ENCODE results near the gene PRKAR1B. TPM values are rescaled to one million over a fixed set of nuclear protein-coding genes. Genes with fewer than 3 reads are reported as not detected.

The PRKAR1B gene
- total and polyA plus RNA-seq, 8 donors: 4.5 to 45.8 (median 11.1) TPM

DNA sequence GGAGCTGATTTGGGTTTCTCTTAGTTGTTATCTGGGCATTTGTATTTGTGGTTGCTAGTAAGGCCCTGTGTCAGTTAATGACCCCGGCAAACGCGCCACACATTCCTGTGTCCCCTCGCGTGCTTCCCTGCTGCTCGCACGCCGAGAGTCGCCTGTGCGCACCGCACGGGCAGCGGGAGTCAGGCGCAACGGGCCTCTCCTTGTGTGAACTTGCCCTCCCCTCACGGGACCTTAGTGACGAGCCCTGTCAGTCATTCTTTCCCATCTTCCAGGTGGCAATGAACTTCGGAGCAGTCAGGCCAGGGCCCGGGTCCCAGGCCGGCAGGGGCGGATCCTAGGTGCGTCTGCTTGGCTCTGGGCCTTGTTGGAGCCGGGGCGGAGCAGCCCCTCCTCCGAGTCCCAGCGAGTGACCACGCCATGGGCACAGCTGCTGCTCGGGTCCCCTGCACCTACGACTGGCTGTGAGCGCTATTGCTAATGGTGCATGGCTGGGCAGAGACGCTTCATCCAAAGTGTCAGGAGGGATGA is 12.4 kb upstream of the PRKAR1B start:
- peaks cover 0 to 5% (median 2%) of the 10 kb centered on the region in 4 donors for H3K9me3 ChIP-seq
- intact Hi-C loops (cut with DNase I; ENCODE audit: low total_unique reads): no loop called here
- WGBS, 5 donors: 92 to 97% (median 95%) methylated on average over 29 to 31 of the region's 31 CpGs
- H3K27me3 ChIP-seq: no peaks in the 10 kb centered on the region
- H3K27ac ChIP-seq: no peak overlapping the region
- no peak for DNase-seq
- no peak overlapping the region for H3K4me3 ChIP-seq
- TF ChIP-seq EP300 (IDR thresholded peaks at IDR 0.05) (no peak), POLR2A (IDR thresholded peaks at IDR 0.05) (no peak)
- TF ChIP-seq, protein P1, sequence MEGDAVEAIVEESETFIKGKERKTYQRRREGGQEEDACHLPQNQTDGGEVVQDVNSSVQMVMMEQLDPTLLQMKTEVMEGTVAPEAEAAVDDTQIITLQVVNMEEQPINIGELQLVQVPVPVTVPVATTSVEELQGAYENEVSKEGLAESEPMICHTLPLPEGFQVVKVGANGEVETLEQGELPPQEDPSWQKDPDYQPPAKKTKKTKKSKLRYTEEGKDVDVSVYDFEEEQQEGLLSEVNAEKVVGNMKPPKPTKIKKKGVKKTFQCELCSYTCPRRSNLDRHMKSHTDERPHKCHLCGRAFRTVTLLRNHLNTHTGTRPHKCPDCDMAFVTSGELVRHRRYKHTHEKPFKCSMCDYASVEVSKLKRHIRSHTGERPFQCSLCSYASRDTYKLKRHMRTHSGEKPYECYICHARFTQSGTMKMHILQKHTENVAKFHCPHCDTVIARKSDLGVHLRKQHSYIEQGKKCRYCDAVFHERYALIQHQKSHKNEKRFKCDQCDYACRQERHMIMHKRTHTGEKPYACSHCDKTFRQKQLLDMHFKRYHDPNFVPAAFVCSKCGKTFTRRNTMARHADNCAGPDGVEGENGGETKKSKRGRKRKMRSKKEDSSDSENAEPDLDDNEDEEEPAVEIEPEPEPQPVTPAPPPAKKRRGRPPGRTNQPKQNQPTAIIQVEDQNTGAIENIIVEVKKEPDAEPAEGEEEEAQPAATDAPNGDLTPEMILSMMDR (IDR thresholded peaks at IDR 0.05): no peak
- H3K4me1 ChIP-seq: no peaks in the 10 kb centered on the region
- H3K36me3 ChIP-seq: peaks cover 17 to 51% (median 43%) of the 10 kb centered on the region in 4 donors

DNA sequence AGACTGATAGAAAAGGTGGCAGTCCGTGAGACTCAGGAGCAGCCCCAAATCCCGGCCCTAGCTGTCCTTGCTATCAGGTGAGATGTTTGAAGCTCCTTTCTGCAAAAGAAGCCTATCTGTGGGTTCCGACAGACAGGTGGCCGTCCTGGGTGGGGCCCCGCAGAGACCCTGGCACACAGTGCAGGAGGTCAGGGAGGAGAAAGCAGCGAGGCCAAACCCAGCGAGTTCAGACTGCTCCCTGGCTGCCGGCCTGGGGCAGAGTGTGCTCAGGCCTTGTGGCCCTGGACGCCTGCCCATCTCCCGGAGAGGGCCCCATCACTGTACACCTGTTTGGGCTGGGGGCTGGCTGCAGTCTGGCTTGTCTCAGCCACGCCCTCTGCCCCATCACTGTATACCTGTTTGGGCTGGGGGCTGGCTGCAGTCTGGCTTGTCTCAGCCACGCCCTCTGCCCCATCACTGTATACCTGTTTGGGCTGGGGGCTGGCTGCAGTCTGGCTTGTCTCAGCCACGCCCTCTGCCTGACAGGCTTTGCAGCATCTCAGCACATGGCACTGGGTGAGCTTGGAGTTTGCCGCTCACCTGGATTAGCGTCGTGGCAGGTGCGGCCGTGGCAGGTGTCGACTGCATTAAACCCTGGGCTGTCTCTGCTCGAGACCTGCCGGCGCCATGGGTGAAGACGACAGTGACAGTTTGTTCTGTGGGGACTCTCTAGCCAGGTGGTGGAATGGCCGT is 11.8 kb upstream of the PRKAR1B start:
- 71 to 88% (median 81%) methylated on average over 17 to 24 of the region's 24 CpGs for WGBS, 5 donors

DNA sequence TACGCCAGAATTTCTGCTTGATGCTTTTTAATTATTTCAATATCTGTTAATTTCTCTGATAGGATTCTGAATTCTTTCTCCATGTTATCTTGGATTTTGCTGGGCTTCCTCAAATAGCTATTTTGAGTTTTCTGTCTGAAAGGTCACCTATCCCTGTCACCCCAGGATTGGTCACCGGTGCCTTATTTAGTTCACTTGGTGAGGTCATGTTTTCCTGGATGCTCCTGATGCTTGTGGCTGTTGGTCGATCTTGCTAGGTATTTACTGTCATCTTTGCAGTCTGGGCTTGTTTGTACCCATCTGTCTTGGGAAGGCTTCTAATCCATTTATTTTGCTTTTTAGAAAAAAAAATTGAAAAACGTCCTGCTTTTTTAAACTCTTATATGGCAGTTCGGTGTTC is 11.2 kb upstream of the PRKAR1B start:
- TF ChIP-seq EP300 (IDR thresholded peaks at IDR 0.05) (no peak), POLR2AphosphoS5 (IDR thresholded peaks at IDR 0.05) (no peak), POLR2A (IDR thresholded peaks at IDR 0.05) (no peak)
- TF ChIP-seq, protein P1 (IDR thresholded peaks at IDR 0.05): no peak
- WGBS, 5 donors: 89 to 95% (median 89%) methylated on average over 5 of the region's 5 CpGs
- no peaks in the 10 kb centered on the region for H3K27me3 ChIP-seq
- no peak overlapping the region for H3K27ac ChIP-seq
- H3K9me3 ChIP-seq: peaks cover 0 to 12% (median 5%) of the 10 kb centered on the region in 4 donors
- peaks cover 0 to 1% (median 0%) of the 10 kb centered on the region in 4 donors for H3K4me1 ChIP-seq
- peaks cover 17 to 60% (median 49%) of the 10 kb centered on the region in 4 donors for H3K36me3 ChIP-seq
- H3K4me3 ChIP-seq: no peak overlapping the region
- intact Hi-C loops (cut with DNase I; ENCODE audit: low total_unique reads): no loop called here
- no peak for DNase-seq

More for the DNA sequence above, 11.8 kb upstream of the PRKAR1B start:
- no peak for DNase-seq
- no peaks in the 10 kb centered on the region for H3K4me1 ChIP-seq
- intact Hi-C loops (cut with DNase I; ENCODE audit: low total_unique reads): no loop called here
- peaks cover 17 to 57% (median 48%) of the 10 kb centered on the region in 4 donors for H3K36me3 ChIP-seq
- H3K27ac ChIP-seq: no peak overlapping the region
- no peaks in the 10 kb centered on the region for H3K27me3 ChIP-seq
- peaks cover 0 to 12% (median 5%) of the 10 kb centered on the region in 4 donors for H3K9me3 ChIP-seq
- TF ChIP-seq POLR2AphosphoS5 (IDR thresholded peaks at IDR 0.05): no peak
- TF ChIP-seq, protein P1 (IDR thresholded peaks at IDR 0.05): no peak
- no peak for TF ChIP-seq POLR2A (IDR thresholded peaks at IDR 0.05)
- no peak for TF ChIP-seq EP300 (IDR thresholded peaks at IDR 0.05)
- no peak overlapping the region for H3K4me3 ChIP-seq

DNA sequence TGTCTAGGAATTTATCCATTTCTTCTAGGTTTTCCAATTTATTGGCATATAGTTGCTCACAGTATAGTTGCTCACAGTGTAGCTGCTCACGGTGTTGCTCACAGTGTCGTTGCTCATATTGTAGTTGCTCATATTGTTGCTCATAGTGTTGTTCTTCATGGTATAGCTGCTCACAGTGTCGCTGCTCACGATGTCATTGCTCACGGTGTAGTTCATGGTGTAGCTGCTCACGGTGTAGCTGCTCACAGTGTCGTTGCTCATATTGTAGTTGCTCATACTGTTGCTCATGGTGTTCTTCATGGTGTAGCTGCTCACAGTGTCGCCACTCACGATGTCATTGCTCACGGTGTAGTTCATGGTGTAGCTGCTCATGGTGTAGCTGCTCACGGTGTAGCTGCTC is 7.7 kb upstream of the PRKAR1B start:
- Histone ChIP-seq H3K27ac (no peak overlapping the region), H3K4me1 (peaks cover 6 to 19% (median 12%) of the 10 kb centered on the region in 4 donors), H3K36me3 (peaks cover 7 to 57% (median 50%) of the 10 kb centered on the region in 4 donors), H3K4me3 (no peak overlapping the region), H3K9me3 (peaks cover 0 to 12% (median 5%) of the 10 kb centered on the region in 4 donors), H3K27me3 (no peaks in the 10 kb centered on the region)
- 93 to 99% (median 98%) methylated on average over 11 of the region's 11 CpGs for WGBS, 5 donors
- no peak for DNase-seq
- intact Hi-C loops (cut with DNase I; ENCODE audit: low total_unique reads): no loop called here
- TF ChIP-seq EP300 (IDR thresholded peaks at IDR 0.05) (no peak), POLR2A (IDR thresholded peaks at IDR 0.05) (no peak), POLR2AphosphoS5 (IDR thresholded peaks at IDR 0.05) (no peak)

All from stomach (tissue), 9 donors.